ENCODE data around the gene ZNF22. TPM values are rescaled to one million over a fixed set of nuclear protein-coding genes. Genes with fewer than 3 reads are reported as not detected.

The ZNF22 gene
- total RNA-seq, 1 experiment from 2014 or later: 36.9 TPM

DNA sequence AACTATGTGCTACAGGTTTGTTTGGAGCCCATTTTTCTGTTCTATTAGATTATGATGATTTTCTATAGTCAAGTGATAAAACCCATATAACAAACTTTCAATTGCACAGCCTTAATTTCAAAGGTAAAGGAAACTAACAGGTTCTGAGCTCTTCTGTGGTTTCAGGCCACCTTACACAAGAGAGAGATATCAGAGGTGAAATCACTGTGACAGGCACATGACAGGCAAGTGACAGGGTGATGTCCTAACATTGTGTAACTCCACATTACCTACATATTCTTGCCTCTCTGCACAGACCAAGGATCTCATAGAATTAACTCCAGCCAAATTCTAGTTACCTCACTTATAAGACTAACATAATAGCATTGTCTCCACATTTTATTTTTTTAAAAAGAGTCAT lies 35.0 kb downstream of the ZNF22 start:
- Histone ChIP-seq H3K9ac (ENCODE audit: extremely low read depth, insufficient read length, low read length) (no peak overlapping the region), H3K27me3 (ENCODE audit: insufficient read depth, low read length) (no peaks in the 10 kb centered on the region), H4K5ac (ENCODE audit: insufficient read length, low read depth, low read length) (no peak overlapping the region), H3K27ac (ENCODE audit: insufficient read length, low read depth, low read length) (no peak overlapping the region), H4K8ac (replicated peaks; ENCODE audit: insufficient read length, low read depth, low read length) (no peak overlapping the region), H3K23ac (ENCODE audit: insufficient read length, low read depth, low read length) (no peak overlapping the region), H2BK12ac (ENCODE audit: insufficient read length, low read depth, low read length) (no peak overlapping the region), H2BK120ac (ENCODE audit: low read depth, low read length, poor library complexity, severe bottlenecking) (no peak overlapping the region), H2AK5ac (ENCODE audit: insufficient read length, low read length) (no peak overlapping the region), H2AFZ (ENCODE audit: low read length) (no peak overlapping the region), H2BK15ac (ENCODE audit: low read depth, low read length) (no peak overlapping the region), H3K56ac (ENCODE audit: insufficient read length, low read depth, low read length) (no peak overlapping the region), H2BK20ac (ENCODE audit: low read depth, low read length, poor library complexity, severe bottlenecking) (no peak overlapping the region), H3K4ac (ENCODE audit: low read depth, low read length) (no peak overlapping the region), H2BK5ac (ENCODE audit: insufficient read length, low read length) (no peak overlapping the region), H3K4me1 (ENCODE audit: insufficient read depth, low read length) (no peaks in the 10 kb centered on the region), H3K23me2 (ENCODE audit: insufficient read length, low read depth, low read length, poor library complexity, severe bottlenecking) (no peaks in the 10 kb centered on the region), H3K14ac (ENCODE audit: insufficient read depth, low read length) (no peak overlapping the region), H3T11ph (ENCODE audit: low read length) (no peak overlapping the region), H3K9me3 (ENCODE audit: control insufficient read depth, low read depth, low read length) (no peaks in the 10 kb centered on the region), H4K91ac (ENCODE audit: insufficient read length, low read depth, low read length) (no peak overlapping the region), H3K79me1 (ENCODE audit: insufficient read depth, low read depth, low read length, poor library complexity, severe bottlenecking) (no peaks in the 10 kb centered on the region), H4K20me1 (ENCODE audit: control insufficient read depth, insufficient read depth, insufficient read length) (no peaks in the 10 kb centered on the region), H3K79me2 (ENCODE audit: insufficient read depth, low read length) (no peaks in the 10 kb centered on the region), H3K18ac (ENCODE audit: insufficient read length, low read depth, low read length) (no peak overlapping the region), H3K4me2 (ENCODE audit: insufficient read depth, insufficient read length, low read length) (no peak overlapping the region)
- no peak overlapping the region for H3K4me3 Mint-ChIP-seq
- H3K4me1 Mint-ChIP-seq: peaks cover 0 to under 1% of the 10 kb centered on the region in 2 experiments; a peak in 1 of 4 replicates
- H3K9me3 Mint-ChIP-seq: peaks cover 16 to 22% of the 10 kb centered on the region in 2 experiments
- no peak overlapping the region for H3K27ac Mint-ChIP-seq
- no peak for DNase-seq
- TF ChIP-seq, protein P1, sequence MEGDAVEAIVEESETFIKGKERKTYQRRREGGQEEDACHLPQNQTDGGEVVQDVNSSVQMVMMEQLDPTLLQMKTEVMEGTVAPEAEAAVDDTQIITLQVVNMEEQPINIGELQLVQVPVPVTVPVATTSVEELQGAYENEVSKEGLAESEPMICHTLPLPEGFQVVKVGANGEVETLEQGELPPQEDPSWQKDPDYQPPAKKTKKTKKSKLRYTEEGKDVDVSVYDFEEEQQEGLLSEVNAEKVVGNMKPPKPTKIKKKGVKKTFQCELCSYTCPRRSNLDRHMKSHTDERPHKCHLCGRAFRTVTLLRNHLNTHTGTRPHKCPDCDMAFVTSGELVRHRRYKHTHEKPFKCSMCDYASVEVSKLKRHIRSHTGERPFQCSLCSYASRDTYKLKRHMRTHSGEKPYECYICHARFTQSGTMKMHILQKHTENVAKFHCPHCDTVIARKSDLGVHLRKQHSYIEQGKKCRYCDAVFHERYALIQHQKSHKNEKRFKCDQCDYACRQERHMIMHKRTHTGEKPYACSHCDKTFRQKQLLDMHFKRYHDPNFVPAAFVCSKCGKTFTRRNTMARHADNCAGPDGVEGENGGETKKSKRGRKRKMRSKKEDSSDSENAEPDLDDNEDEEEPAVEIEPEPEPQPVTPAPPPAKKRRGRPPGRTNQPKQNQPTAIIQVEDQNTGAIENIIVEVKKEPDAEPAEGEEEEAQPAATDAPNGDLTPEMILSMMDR (conservative IDR thresholded peaks at IDR 0.05): no peak
- peaks cover 4 to 18% (median 9%) of the 10 kb centered on the region in 3 experiments; a peak in 6 of 7 replicates for H3K36me3 Mint-ChIP-seq (ENCODE audit: insufficient read depth in 1 of 3, low read depth in 3 of 3)
- peaks cover 2% of the 10 kb centered on the region; the same call in 1 of the 2 replicates for H3K27me3 Mint-ChIP-seq (ENCODE audit: low read depth)

Measured in H9 (cell line).